T47D (cell line): ENCODE data around the gene KCNG2.

Source experiments
- DNase-seq, 2 experiments: peaks; one replicate each; pipeline versions ENCODE4 v3.0.0 to v3.0.0-alpha.2; 2011 to 2012; ENCODE audit warnings: low read depth in 1 of 2, low spot score in 1 of 2
- JUND ChIP-seq: IDR thresholded peaks from 2 replicates; pipeline ENCODE4 v1.6.1; 2012; ENCODE audit warnings: low read depth
- in situ Hi-C: cut with HindIII; loops from 2 replicates; pipeline ENCODE4 v1.10.0; 2016; ENCODE audit warnings: low sequenced_read_pairs, low pct_unique_long_range_greater_than_20kb

Gene KCNG2

DNA sequence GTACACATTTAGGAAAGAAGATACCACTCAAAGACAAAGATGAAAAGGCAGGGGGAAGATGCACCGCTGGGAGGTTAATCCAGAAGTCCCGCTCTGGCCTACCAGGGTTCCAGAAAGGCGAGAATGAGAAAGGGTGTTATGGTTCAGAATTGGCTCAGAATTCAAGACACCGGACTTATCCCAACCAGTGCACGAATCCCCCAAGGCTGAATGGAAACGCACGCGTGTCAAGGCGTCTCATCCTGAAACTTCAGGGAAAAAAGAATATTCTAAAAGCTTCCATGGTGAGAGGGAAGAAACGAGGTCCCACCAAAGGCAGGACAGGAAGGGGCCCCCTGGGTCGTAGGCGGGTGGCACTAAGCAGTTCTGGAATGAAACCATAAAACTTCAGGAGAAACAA lies 81.8 kb downstream of the KCNG2 start:
- DNase-seq, result no peak
- TF ChIP-seq JUND, result no peak
- in situ Hi-C loops, result no loop called here

DNA sequence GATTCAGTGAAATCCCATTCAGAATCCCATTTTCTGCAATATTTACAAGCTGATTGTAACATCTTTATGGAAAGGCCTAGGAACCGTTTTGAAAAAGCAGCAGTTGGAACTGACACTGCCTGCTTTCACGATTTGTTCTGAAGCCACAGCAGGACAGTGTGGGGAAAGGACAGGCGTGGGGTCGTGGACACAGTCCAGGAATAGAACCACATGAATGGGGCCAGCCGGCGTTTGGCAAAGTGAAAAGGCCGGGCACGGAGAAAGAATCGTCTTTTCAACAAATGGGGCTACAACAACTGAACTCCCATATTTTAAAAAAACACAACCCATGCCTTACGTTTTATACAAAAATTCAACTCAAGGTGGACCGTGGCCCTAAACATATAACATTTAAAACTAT lies 84.0 kb downstream of the KCNG2 start:
- in situ Hi-C loops, result no loop called here
- DNase-seq, result no peak
- TF ChIP-seq JUND, result no peak

DNA sequence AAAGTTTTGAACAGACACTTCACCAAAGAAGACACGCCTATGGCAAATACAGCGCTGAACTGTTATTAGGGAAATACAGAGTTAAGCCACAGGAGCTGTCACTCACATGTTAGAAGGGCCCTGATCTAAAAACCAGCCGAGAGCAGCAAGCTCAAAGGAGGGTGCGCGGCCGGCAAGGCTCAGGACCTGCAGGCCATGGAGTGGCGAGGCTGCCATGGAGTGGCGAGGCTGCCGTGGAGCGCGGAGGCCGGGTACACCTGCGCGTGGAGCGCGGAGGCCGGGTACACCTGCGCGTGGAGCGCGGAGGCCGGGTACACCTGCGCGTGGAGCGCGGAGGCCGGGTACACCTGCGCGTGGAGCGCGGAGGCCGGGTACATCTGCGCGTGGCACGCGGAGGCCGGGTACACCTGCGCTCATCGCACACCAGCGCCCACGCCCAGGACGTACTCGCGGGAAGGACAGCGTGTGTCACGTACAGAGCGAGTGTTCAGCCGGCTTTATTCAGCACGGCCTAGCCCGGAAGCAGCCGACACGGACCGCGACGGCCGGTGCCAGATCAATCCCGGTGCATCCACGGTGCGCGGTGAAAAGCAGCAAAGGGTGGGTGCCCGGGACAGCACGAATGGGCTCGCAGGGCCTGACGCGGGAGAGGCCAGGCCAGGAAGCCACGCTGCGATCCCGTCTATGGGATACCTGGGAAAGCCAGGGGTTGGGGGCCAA lies 84.9 kb downstream of the KCNG2 start:
- in situ Hi-C loops, result no loop called here
- TF ChIP-seq JUND, result no peak
- no peak for DNase-seq

DNA sequence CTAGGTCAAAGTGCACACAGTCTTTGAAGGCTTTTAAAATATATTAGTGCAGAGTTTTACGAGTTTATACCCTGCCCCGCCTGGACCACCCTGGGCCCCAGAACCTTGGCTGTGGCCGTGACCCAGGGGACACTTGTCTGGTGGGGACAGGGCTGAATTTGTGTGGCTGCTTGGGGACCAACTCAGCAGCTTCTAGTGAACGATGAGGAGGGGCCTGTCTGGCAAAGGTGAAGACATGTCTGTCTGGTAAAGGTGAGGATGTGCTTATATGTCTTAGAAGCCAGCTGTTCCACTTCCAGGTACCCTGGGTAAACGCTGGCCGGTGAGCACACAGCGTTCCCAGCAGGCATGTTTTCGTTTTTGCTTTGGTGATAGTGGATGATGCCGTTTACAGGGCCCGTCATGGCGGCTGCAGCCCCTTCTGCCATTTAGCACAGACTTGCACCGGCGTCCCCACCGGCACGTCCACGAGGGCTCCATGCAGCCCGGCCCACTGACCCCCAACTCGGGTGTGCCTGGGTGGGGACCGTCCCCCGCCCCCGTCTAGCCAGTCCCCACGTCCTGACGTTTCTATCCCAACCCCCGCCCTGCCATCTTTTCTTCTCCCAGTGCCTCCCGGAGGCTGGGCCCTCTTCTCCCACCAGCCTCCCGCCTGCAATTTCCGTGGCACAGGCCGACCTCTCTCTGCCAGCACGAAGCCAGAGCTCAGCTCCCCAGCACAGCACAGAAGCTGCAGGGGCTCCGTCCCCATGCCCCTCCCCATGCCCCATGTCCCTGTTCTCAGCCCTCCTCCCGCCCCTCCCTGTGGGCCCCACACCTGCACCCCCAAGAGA lies 85.9 kb downstream of the KCNG2 start:
- TF ChIP-seq JUND, result no peak
- DNase-seq, result no peak
- in situ Hi-C loops, result no loop called here

DNA sequence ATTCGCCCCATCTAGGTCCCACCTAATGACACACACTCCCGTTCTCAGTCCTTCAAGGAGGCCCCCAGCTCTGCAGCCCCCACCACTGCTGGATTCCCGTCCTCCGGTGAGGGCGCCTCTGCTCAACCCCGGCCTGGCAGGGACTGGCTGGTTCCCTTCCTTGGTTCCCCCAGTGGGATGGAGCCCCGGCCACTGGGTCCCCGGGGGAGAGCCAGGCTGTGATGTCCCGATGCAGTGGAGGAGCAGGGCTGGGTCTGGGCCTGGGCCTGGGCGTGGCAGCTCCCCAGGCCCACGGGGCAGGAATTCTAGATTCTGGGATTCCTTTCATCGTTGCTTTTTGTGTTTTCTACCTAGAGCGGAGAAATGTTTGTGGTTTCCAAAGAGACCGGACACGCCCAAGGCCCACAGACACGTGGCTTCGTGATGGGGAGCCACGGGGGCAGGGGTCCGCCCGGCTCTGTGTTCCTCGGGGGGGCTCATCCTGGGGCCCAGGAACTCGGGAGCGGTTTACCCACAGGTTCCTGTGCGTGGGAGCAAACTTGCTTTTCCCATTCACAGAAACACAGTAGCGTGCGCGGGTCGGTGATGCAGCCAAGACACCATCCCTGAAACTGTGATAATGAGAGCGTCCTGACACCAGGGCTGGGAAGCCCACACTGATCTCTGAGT lies 86.7 kb downstream of the KCNG2 start:
- DNase-seq, result no peak
- in situ Hi-C loops, result no loop called here
- TF ChIP-seq JUND, result no peak

DNA sequence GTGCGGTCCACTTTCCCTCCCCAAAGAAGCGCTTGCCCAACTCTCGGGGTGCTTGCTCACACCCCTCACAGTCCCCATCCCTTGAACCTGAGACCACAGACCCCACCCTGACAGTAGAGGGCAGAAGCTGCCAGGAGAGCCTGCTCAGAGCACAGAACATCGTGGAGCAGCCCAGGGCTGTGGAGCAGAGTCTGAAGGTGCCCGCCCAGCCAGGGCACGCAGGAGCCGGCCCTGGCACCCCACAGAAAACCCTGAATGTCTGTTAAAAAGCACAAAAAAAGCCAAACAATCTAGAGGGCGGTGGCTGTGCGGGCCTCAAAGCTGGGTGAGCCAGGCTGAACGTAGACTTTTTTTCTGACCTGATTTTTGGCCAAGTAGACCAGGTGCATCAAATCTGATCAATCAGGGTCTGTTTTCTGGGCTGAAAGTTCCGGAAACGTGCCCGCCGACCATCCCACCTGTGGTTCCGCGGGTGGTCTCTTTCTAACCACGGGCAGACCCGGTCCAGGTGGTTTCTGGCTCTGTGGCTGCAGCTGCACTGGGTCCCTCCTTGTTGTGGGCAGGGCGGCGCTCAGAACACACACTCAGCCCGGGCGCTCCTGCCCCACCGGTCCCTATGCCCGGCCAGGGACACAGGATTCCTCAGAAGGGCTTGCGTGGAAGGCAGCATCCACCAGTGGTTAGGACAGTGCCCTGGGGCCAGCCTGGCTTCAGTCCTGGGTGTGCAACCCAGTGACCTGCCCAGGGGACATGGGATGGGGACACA lies 87.4 kb downstream of the KCNG2 start:
- in situ Hi-C loops, result no loop called here
- peak in 1 of 2 experiments; percentile 9 for DNase-seq
- no peak for TF ChIP-seq JUND

DNA sequence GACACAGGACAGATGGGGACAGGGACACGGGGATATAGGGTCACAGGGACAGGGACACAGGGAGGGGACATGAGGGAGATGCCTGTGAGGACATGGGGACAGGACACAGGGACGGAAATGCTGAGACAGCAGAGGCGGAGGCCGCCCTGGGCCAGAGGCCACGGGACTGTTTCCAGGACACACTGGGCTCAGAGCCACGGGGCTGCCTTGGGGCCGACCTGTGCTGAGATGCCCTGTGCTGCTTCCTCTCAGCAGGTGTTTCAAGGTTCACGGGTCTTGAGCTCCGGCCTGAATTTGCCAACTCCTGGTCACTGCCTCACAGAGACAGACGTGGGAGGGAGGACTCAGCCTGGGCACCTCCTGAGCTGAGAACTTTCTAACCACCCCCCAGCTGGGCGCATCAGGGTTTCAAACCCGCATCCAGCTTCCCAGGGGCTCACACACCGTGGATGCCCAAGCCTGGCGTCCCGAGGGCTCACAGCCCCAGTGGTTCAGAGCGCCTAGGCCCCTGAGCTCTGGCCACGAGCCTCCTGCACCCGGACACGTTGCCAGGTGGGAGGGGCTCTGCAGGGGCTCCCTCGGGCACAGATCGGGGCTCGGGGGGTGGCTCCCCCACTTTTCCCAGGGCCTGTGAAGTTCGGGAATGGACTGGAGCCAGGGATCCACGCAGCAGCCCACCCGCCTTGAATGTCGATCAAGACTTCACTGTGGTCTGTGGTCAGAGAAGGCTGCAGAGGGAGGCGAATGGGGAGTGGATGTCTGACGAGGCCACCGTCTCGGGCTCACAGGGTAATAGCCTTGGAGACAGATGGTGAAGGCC lies 89.7 kb downstream of the KCNG2 start:
- in situ Hi-C loops, result no loop called here
- no peak for DNase-seq
- no peak for TF ChIP-seq JUND

DNA sequence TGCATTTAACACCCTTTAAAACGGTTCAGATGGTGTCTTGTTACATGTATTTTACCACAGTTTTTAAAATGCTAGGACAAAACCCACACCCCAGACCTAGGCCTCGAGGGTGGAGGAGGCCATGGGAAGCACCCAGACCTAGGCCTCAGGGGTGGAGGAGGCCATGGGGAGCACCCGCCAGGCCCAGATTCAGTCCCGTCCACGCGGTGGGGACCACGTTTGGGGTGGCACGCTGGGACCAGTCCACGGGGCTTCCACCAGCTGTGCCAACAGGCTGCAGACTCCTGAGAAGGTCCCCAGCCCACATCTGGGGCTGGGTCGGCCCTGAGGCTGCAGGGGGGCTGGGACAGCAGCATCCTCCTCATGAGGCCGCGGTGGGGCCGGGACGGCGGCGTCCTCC lies 90.3 kb downstream of the KCNG2 start:
- no peak for DNase-seq
- in situ Hi-C loops, result no loop called here
- TF ChIP-seq JUND, result no peak

DNA sequence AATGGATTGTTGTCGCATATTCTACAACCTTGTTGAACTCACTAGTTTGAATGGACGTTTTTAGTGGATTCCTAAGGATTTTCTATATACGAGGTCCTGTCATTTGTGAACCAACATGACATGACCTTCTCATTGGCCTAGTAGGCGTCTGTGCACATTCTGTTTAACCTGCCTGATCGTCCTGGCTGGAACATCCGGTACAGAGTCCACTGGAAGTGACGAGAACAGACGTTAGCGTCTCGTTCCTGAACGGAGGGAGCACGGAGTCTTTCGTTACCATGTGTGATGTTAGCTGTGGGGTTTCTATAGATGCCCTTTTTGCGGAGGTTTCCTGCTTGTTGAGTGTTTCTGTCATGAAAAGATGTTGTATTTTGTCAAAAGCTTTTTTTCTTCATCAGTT lies 91.8 kb downstream of the KCNG2 start:
- in situ Hi-C loops, result no loop called here

DNA sequence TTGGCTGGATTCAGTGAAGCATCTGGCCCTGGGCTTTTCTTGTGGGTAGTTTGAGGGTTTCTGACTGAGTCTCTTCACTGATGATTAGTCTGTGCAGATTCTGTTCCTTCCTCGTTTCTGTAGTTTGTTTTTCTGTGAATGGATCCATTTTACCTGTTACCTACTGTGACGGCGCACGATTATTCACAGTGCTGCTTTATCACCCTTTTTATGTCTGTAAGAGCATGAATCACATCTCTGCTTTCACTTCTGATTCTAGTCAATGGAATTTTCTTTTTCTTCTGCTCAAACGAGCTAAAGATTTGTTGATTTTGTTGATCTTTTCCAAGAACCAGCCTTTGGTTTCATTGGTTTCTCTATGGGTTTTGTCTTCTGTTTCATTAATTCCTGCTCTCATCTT lies 92.9 kb downstream of the KCNG2 start:
- TF ChIP-seq JUND, result no peak
- in situ Hi-C loops, result no loop called here
- no peak for DNase-seq

More for the DNA sequence above, 91.8 kb downstream of the KCNG2 start:
- DNase-seq, result no peak
- TF ChIP-seq JUND, result no peak

DNA sequence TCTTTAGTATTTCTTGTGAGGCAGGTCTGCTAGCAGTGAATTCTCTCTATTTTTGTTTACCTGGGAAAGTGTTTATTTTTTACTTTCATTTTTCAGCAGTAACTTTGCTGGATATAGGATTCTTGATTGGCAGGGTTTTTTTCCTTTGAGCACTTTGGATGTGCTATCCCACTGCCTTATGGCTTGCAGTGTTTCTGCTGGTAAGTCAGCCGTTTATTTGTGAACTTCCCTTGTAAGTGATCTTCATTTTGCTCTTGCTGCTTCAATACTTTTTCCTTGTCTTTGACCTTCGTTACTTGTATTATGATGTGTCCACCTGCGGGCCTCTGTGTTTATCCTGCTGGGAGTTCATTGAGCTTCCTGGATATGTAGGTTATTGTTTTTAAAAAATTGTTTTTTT lies 99.0 kb downstream of the KCNG2 start:
- DNase-seq, result no peak
- TF ChIP-seq JUND, result no peak
- in situ Hi-C loops, result no loop called here
